Measurements from ENCODE around the gene TMEM59L. TPM values are rescaled to one million over a fixed set of nuclear protein-coding genes. Genes with fewer than 3 reads are reported as not detected.

TMEM59L gene
- total RNA-seq, 1 donor from 2014 or later = 5.6 TPM

GRCh38 chr19:18606281-18607225, 6.1 kb upstream of the TMEM59L start, which contains the start of gene CRLF1:
Gene CRLF1 (minus strand): TSS chr19:18606799. CDS start chr19:18606656, 143 bp downstream.
- H3K4me3 Mint-ChIP-seq (ENCODE audit: unreplicated experiment) = peak within 1 kb of the TSS; percentile 62
- peaks cover 3% of the 10 kb centered on the region for H3K36me3 Mint-ChIP-seq (ENCODE audit: low read depth, unreplicated experiment)
- H3K9ac ChIP-seq (ENCODE audit: low read length) = no peak within 1 kb of the TSS
- peaks cover 14% of the 10 kb centered on the region for H4K20me1 ChIP-seq (ENCODE audit: insufficient read depth, low read length)
- H3K4me1 Mint-ChIP-seq (ENCODE audit: low read depth, unreplicated experiment) = peaks cover 9% of the 10 kb centered on the region
- peak within 1 kb of the TSS; percentile 26 for H2AFZ ChIP-seq (ENCODE audit: low read depth, low read length)
- no peak within 1 kb of the TSS for H3K27ac Mint-ChIP-seq (ENCODE audit: unreplicated experiment)
- no peaks in the 10 kb centered on the region for H3K9me3 Mint-ChIP-seq (ENCODE audit: unreplicated experiment)
- H3K79me2 ChIP-seq (ENCODE audit: insufficient read depth, low read length) = no peaks in the 10 kb centered on the region
- H3K36me3 ChIP-seq (ENCODE audit: insufficient read depth, low read length) = no peaks in the 10 kb centered on the region
- peak within 1 kb of the TSS; percentile 59 for H3K4me2 ChIP-seq (ENCODE audit: low read length)
- TF ChIP-seq EZH2 (IDR thresholded peaks at IDR 0.05; ENCODE audit: insufficient read depth, low read length) (no peak), CTCF (IDR thresholded peaks at IDR 0.05; ENCODE audit: insufficient read depth, low read depth, low read length) (no peak)
- no peaks in the 10 kb centered on the region for H3K9me3 ChIP-seq (ENCODE audit: insufficient read depth, low read depth, low read length)
- H3K4me1 ChIP-seq (ENCODE audit: insufficient read depth, low read length) = peaks cover 9% of the 10 kb centered on the region
- DNase-seq (ENCODE audit: low read depth) (no peak), FAIRE-seq (no peak)
- H3K27me3 Mint-ChIP-seq (ENCODE audit: low read depth, unreplicated experiment) = peaks cover 58% of the 10 kb centered on the region
- H3K4me3 ChIP-seq (ENCODE audit: insufficient read depth, low read depth, low read length) = no peak within 1 kb of the TSS
- H3K27me3 ChIP-seq (ENCODE audit: insufficient read depth, low read length) = peaks cover 53% of the 10 kb centered on the region
- no peak within 1 kb of the TSS for H3K27ac ChIP-seq (ENCODE audit: low read depth, low read length)

- Histone ChIP-seq H3K27me3 (ENCODE audit: insufficient read depth, low read length) (peaks cover 60% of the 10 kb centered on the region), H3K9me3 (ENCODE audit: insufficient read depth, low read depth, low read length) (no peaks in the 10 kb centered on the region), H3K36me3 (ENCODE audit: insufficient read depth, low read length) (no peaks in the 10 kb centered on the region), H3K27ac (ENCODE audit: low read depth, low read length) (no peak overlapping the region), H4K20me1 (ENCODE audit: insufficient read depth, low read length) (peaks cover 19% of the 10 kb centered on the region), H3K4me3 (ENCODE audit: insufficient read depth, low read depth, low read length) (no peak overlapping the region), H3K79me2 (ENCODE audit: insufficient read depth, low read length) (no peaks in the 10 kb centered on the region), H2AFZ (ENCODE audit: low read depth, low read length) (peak overlapping the region; percentile 26), H3K4me1 (ENCODE audit: insufficient read depth, low read length) (peaks cover 9% of the 10 kb centered on the region), H3K9ac (ENCODE audit: low read length) (no peak overlapping the region), H3K4me2 (ENCODE audit: low read length) (peak overlapping the region; percentile 59)
- no peak for FAIRE-seq
- peaks cover 3% of the 10 kb centered on the region for H3K36me3 Mint-ChIP-seq (ENCODE audit: low read depth, unreplicated experiment)
- H3K4me1 Mint-ChIP-seq (ENCODE audit: low read depth, unreplicated experiment) = peaks cover 9% of the 10 kb centered on the region
- H3K4me3 Mint-ChIP-seq (ENCODE audit: unreplicated experiment) = peak overlapping the region; percentile 62
- H3K27me3 Mint-ChIP-seq (ENCODE audit: low read depth, unreplicated experiment) = peaks cover 56% of the 10 kb centered on the region
- peak; percentile 90 for TF ChIP-seq EZH2 (IDR thresholded peaks at IDR 0.05; ENCODE audit: insufficient read depth, low read length)
- TF ChIP-seq CTCF (IDR thresholded peaks at IDR 0.05; ENCODE audit: insufficient read depth, low read depth, low read length) = no peak
- no peak overlapping the region for H3K27ac Mint-ChIP-seq (ENCODE audit: unreplicated experiment)
- no peaks in the 10 kb centered on the region for H3K9me3 Mint-ChIP-seq (ENCODE audit: unreplicated experiment)
- DNase-seq (ENCODE audit: low read depth) = no peak
Measured at GRCh38 chr19:18607226-18608101, 5.2 kb upstream of the TMEM59L start.
